DMS114 treated with DMSO at 0.1 percent for 48 hours (cell line): ENCODE measurements around the gene TOP3A.

Source experiments
- DNase-seq: peaks from one replicate; lab custom pipeline; 2025; ENCODE audit not compliant: unreplicated experiment; lab: John Stamatoyannopoulos, UW

TOP3A gene

DNA sequence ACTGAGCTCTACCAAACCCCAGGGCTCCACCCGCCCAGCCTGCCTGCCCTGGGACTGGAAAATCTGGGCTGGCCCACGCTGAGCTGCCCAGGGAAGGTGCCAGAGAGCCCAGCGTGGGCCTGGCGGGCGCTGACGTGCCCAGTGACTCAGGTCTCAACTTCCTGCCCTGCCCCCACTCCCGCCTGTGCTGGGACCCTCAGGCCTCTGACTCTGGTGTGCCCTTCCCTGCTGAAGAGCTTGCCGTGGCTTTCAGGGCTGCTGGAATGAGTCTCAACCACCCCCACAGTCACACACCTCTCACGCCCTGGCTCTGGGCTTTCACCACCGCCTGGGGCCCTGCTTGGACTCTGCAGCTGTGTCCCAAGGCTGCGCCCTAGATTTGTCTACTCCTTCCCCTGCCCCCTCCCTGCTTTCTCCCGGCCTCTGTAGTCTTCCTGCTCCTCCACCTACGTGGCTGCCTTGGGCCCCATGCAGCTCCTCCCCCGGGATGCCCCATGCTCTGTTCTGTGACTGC, 79.0 kb downstream of the TOP3A start:
- DNase-seq = no peak

- DNase-seq = no peak
Observed at GRCh38 chr17:18234853-18235380, 79.9 kb downstream of the TOP3A start.

DNA sequence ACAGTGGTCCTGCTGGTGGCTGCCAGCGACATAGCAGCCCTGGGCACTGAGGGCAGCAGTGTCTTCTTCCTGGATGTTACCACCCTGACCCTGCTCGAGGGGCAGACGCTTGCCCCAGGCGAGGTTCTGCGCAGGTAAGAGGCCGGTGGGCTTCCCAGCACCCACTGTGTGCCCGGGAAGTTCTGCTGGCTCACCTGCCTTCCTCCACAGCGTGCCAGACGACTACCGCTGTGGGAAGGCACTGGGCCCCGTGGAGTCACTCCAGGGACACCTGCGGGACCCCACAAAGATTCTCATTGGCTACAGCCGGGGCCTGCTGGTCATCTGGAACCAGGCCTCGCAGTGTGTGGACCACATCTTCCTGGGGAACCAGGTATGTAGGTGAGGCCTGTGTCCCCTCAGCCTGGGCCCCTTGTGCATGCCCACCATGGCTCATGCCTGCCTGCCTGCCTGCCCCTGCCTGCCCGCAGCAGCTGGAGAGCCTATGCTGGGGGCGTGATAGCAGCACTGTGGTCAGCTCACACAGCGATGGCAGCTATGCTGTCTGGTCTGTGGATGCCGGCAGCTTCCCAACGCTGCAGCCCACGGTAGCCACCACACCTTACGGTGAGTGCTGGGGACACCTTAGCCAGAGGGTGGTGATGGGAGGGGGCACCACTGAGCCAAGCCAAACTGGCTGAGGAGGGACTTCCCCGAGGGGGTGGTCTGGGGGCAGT, 80.8 kb downstream of the TOP3A start:
- no peak for DNase-seq

GRCh38 chr17:18231164-18231563, 83.6 kb downstream of the TOP3A start:
- DNase-seq = no peak

DNA sequence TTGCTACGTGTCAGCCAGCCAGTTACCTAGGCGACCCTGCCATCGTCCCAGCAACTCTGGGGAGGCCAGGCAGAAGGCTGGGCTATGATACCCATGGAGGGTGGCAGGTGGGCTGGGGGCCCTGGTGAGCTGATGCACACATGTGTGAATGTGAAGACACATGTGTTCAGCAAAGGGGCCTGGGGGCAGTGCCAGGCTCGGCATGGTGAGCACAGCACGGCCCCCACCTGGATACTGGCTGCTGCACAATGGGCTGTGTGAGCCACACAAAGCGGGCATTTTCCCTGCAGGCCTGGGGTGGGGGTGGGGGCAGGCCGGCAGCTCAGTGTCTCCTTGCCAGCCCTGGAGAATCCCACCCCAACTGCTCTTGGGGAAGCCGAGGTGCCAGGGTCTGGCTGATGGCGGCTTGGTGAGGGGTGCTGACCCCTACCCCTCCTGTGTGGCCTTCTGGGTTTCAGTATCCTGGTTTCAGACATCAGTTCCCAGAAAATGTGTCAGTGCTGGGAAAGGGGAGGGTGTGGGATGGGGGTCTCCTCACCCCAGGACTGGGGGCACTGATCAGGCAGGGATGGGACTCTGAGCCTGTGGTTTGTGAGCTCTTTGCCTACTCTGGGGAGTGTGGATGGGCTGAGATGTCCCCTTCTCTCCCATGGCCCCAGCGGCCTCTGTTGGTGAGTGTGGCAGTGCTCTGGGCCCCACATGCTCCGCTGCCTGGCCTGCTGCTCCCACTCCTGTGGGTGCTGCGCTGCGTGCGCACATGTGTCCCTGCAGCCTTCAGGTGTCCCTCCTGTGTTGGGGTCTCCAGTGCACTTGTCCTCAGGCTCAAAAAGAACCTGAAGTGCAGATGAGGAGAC, 84.3 kb downstream of the TOP3A start:
- no peak for DNase-seq

GRCh38 chr17:18229771-18230170, 85.0 kb downstream of the TOP3A start:
- DNase-seq = no peak

GRCh38 chr17:18229254-18229653, 85.5 kb downstream of the TOP3A start:
- no peak for DNase-seq

GRCh38 chr17:18228176-18228682, 86.6 kb downstream of the TOP3A start:
- DNase-seq = no peak

- DNase-seq = no peak
Observed at GRCh38 chr17:18227635-18228034, 87.2 kb downstream of the TOP3A start.

GRCh38 chr17:18226284-18226945, 88.4 kb downstream of the TOP3A start:
- DNase-seq = no peak

DNA sequence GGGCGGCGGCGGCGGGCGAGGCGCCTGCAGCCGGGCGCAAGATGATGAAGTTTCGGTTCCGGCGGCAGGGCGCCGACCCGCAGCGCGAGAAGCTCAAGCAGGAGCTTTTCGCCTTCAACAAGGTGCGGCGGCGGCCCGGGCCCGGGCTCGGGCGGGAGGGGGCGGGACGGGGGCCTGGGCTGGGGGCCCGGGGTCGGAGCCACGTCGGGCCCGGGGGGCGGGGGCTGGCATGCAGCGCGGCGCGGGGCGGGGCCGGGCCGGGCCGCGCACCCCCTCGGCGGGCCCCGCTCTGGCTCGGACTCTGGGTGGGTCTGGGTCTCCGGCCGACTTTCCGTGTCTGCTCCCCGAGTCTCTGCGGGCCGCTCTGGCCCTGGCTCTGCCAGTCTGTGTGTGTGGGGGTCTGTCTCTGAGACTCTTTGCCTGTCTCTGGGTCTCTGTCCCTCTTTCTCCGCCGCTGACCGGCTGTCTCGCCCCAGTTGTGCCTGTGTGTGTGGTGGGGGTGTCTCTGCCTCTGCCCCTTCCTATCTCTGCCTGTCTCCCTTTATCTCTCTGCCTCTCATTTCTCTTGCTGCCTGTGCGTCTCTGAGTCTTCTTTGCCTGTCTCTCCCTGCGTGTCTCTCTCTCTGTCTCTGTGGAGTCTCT, 89.0 kb downstream of the TOP3A start:
- no peak for DNase-seq

DNA sequence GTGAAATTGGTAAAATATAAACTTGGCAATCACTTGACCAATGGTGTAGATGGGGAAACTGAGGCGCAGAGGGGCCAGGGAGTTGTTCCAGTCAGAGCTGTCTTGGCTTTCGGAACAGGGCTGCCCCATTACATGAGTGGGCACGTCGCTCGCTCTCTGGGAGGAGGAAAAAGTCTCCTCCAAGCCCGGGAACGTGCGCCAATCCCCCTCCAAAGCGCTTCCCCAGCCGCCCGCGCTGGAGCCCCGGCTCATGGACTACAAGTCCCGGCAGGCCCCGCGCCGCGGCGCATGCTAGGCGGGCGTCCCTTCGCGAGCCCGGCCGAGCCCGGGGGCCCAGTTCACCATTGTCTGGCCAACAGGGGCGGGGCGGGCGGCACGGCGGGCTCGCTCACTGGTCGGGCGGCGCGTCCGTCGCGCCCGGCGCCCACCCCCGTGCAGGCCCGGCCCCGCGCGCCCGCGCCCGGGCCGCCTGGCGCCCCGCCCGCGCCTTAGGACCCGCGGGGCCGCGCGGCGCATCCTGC, 89.6 kb downstream of the TOP3A start, which contains the start of gene LLGL1:
LLGL1 (plus strand) TSS at position 515 of the 521 bp plus-strand sequence. CDS start 48 bp downstream, outside the sequence.
- peak; percentile 38 for DNase-seq

DNA sequence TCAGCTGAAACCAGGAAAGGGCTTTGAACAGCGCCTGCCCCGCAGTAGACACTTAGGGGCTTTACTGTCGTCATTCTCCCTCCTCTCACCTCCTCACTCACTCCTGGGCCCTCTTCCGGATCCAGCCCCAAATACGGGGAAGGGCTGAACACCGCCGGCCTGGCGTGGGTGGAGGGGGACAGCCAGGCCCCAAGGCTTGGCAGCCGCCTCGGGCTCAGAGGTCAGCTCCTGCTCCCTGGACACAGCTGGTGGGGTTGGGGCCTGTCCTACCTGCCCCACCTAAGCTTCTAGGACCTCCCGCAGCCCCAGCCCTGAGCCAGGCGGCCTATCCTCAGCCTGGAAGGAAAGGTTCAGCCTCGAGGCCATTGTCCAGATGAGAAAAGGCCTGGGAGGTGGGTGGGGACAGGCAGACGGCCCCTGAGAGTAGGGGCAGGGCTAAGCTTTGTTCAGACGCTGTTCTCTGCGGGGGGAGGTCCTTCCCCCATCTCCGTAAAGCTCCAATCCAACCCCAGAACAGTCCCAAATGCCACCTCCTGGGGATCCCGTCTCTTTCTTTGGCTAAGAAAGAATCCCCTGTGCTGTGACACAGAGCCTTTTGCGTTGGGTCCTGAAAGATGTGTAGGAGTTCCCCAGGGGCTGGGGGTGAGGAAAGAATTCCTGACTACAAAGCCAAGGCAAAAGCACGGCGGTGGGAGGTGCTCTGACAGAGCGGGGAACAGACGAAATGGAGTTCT, 90.2 kb downstream of the TOP3A start:
- DNase-seq = no peak

DNA sequence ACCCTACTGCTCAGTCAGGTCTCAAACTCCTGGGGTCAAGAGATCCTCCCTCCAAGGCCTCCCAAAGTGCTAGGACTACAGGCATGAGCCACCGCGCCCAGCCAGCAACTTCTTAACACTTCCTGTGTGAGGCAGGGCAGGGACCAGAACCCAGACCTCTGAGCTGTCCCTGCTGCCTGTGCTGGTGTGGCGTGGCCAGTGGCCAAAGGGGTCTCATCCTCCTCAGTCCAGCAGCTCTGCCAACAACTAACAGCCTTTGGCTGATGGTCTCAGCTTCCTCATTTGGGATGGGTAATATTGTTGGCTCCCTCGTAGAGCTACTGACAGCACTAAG, 90.8 kb downstream of the TOP3A start:
- DNase-seq = no peak
